ENCODE measurements around the gene CFAP77.

Gene CFAP77

DNA sequence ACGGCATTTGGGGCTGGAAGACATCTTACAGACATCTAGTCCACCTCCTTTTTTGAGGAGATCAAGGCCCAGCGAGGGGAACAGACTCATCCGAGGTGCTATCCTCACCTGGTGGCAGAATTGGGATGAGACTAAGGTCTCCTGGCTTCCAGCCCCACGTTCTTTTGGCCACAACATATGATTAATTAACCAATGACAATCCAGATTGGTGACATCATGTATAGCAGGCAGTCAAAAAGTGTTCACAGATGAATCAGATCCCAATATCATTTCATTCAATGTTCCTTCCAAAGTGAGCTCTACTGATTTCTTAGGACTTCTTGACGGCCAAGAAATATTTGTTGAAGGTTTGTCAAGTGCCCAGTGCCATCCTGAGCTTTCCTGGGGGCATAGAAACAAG, 3.9 kb downstream of the CFAP77 start:
- Mint-ChIP-seq H3K9me3 (no peaks in the 10 kb centered on the region), H3K27ac (ENCODE audit: low read depth) (no peak overlapping the region), H3K4me3 (no peak overlapping the region), H3K27me3 (peaks cover 74% of the 10 kb centered on the region), H3K36me3 (ENCODE audit: insufficient read depth) (no peaks in the 10 kb centered on the region), H3K4me1 (peaks cover 14% of the 10 kb centered on the region)
- ATAC-seq (replicated peaks; ENCODE audit: extremely low read depth, poor library complexity, severe bottlenecking) = no peak
- no peak for DNase-seq (ENCODE audit: low spot score in 2 of 2)

DNA sequence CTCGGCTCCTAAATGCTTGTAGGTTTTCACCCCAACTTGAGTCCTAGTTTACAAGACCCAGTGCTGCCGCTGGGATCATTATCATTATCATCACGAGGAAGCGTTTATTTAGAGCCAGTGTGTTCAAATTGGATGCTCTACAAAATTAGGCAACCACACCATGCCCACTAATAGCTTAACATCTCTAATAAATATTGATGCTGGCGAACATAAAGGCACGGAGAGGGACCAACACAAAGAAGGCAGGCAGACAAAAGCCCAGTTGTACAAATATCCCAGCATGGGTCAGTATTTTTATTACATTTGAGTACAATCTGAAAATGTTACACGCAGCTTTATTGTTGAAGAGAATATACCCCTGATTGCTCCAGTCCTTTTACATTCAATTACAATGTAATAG, 4.7 kb downstream of the CFAP77 start:
- ATAC-seq (replicated peaks; ENCODE audit: extremely low read depth, poor library complexity, severe bottlenecking) = no peak
- Mint-ChIP-seq H3K36me3 (ENCODE audit: insufficient read depth) (no peaks in the 10 kb centered on the region), H3K9me3 (no peaks in the 10 kb centered on the region), H3K4me3 (no peak overlapping the region), H3K27me3 (peaks cover 82% of the 10 kb centered on the region), H3K4me1 (peaks cover 14% of the 10 kb centered on the region), H3K27ac (ENCODE audit: low read depth) (no peak overlapping the region)
- DNase-seq (ENCODE audit: low spot score in 2 of 2) = no peak

DNA sequence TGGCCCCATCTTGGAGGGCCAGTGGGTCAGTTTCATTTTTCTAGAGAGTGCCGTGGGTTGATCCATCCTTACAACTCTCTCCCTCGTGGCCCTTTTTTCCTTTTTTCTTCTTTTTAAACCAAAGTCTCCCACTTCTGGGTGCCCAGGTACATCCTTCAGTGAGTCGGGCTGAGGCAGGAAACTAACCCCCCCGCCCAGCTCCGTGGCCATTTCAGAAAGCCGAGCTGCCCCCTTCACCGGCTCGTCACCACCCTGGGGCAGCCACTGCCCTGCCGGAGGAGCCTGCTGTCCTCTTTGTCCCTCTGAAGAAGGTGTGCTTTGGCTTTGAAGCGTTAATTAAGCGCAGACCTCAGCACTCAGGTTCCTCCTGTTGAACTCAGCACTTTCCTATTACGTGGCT, 5.2 kb downstream of the CFAP77 start:
- H3K4me3 Mint-ChIP-seq = no peak overlapping the region
- no peak for ATAC-seq (replicated peaks; ENCODE audit: extremely low read depth, poor library complexity, severe bottlenecking)
- H3K9me3 Mint-ChIP-seq = no peaks in the 10 kb centered on the region
- DNase-seq (ENCODE audit: low spot score in 2 of 2) = no peak
- peaks cover 14% of the 10 kb centered on the region for H3K4me1 Mint-ChIP-seq
- H3K27me3 Mint-ChIP-seq = peaks cover 87% of the 10 kb centered on the region
- no peak overlapping the region for H3K27ac Mint-ChIP-seq (ENCODE audit: low read depth)
- H3K36me3 Mint-ChIP-seq (ENCODE audit: insufficient read depth) = no peaks in the 10 kb centered on the region

DNA sequence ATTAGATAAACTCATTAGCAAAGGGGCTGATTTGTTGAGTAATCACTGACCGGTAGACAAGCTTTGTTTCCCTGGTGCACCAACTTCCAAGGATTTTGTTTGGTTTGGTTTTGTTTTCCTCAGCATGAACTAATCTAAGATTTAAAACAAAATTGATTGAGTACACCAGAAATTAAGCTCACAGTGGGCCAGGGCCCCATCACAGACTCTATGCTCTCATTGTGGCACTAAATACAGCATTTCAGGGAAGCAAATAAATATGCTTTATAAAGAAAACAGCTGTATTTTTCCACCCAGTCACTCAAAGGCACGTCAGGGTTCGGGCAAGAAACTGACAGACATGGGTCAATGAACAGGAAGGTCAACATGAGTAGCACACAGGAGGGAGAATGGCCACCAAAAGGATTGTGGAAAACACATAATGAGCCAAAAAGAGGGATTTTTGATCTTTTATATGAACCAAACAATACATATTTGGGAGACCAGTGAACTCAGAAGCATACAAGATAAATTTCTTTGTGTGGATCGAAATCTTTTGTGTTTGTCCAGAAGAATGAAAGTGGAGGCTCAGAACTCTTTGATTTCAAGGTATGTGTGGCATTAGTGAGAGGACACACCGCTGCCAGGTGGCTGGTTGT, 8.8 kb downstream of the CFAP77 start:
- H3K36me3 Mint-ChIP-seq (ENCODE audit: insufficient read depth) = no peaks in the 10 kb centered on the region
- DNase-seq (ENCODE audit: low spot score in 2 of 2) (no peak), ATAC-seq (replicated peaks; ENCODE audit: extremely low read depth, poor library complexity, severe bottlenecking) (no peak)
- H3K27me3 Mint-ChIP-seq = peaks cover 89% of the 10 kb centered on the region
- no peak overlapping the region for H3K4me3 Mint-ChIP-seq
- no peaks in the 10 kb centered on the region for H3K4me1 Mint-ChIP-seq
- H3K9me3 Mint-ChIP-seq = no peaks in the 10 kb centered on the region
- no peak overlapping the region for H3K27ac Mint-ChIP-seq (ENCODE audit: low read depth)

DNA sequence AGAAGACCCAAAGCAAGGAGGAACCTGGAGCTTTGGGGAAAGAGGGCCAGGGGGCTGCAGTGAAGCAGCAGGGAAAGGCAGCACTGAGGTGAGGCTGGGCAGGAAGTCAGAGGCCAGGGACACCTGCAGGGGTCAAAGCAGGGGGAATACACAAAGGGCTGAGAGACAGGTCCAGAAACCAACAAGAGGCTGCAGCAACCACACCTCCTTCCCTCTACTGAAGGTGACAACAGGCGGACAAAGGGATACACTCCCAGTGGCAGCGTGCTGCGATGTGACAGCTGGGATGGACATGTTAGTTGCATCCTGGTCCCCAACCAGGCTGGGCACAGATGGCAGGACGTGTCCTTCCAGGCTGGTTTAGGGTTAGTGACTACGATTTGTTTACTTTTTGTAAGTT, 12.6 kb downstream of the CFAP77 start:
- DNase-seq (ENCODE audit: low spot score in 2 of 2) (no peak), ATAC-seq (replicated peaks; ENCODE audit: extremely low read depth, poor library complexity, severe bottlenecking) (no peak)
- no peak overlapping the region for H3K27ac Mint-ChIP-seq (ENCODE audit: low read depth)
- H3K36me3 Mint-ChIP-seq (ENCODE audit: insufficient read depth) = no peaks in the 10 kb centered on the region
- no peak overlapping the region for H3K4me3 Mint-ChIP-seq
- no peaks in the 10 kb centered on the region for H3K4me1 Mint-ChIP-seq
- no peaks in the 10 kb centered on the region for H3K9me3 Mint-ChIP-seq
- H3K27me3 Mint-ChIP-seq = peaks cover 99% of the 10 kb centered on the region

DNA sequence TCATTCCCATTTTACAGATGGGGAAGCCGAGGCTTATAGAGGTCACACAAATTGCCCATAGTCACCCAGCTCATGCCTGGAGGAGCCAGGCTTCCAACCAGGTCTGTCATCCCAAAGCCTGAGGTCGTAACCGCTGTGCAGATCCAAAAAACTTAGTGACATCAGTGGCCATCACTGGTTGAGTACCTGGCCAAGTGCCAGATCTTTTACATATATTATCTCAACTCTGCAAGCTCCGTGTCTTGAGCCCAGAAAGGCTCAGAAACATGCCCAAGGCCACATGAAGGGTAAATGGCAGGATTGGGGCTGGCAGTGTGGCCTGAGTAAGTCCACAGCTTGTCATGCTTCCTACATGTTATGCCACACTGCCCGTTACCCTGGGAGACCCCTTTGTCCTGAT, 13.5 kb downstream of the CFAP77 start:
- H3K4me1 Mint-ChIP-seq = no peaks in the 10 kb centered on the region
- no peak overlapping the region for H3K27ac Mint-ChIP-seq (ENCODE audit: low read depth)
- no peaks in the 10 kb centered on the region for H3K9me3 Mint-ChIP-seq
- H3K27me3 Mint-ChIP-seq = peaks cover 99% of the 10 kb centered on the region
- no peak for ATAC-seq (replicated peaks; ENCODE audit: extremely low read depth, poor library complexity, severe bottlenecking)
- no peak overlapping the region for H3K4me3 Mint-ChIP-seq
- no peak for DNase-seq (ENCODE audit: low spot score in 2 of 2)
- H3K36me3 Mint-ChIP-seq (ENCODE audit: insufficient read depth) = no peaks in the 10 kb centered on the region

DNA sequence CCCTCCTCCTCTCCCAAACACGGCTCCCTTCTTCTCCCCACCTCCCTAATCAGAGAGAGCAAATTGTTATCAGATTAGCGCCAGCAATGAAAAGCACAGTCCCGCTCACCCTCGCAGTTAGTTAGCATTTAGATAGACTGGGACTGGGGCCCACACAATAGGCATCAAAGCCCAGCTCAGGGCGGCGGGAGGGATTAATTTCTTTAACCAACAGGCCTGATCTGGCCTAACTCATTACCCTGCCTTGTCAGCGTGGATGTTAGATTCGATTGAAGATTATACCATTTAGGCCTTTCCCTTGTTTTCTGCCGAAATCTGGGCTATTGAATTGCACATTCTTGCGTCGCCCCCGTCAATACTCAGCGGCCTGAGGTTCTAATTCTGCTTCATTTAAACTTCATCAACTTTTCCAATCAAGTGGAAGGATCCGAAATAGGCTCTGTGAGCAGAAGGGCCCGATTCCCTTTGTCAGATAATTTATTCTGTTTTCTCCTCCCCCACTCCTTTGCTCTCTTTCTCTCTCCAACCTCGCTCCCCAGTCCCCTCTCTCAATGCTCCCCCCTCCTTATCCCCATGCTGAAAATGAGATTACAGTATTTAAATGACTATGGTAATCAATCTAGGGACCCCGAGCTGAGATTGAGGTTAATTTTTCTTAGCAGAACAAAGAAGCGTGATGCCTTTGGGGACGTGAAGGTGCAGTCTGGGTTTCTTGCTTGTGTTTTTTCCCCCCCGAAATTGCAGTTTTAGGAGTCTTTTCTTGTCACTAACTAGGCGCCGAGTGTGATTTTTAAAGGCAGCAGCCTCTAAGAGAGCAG, 15.1 kb downstream of the CFAP77 start:
- Mint-ChIP-seq H3K9me3 (no peaks in the 10 kb centered on the region), H3K4me3 (no peak overlapping the region), H3K27me3 (peaks cover 99% of the 10 kb centered on the region)

DNA sequence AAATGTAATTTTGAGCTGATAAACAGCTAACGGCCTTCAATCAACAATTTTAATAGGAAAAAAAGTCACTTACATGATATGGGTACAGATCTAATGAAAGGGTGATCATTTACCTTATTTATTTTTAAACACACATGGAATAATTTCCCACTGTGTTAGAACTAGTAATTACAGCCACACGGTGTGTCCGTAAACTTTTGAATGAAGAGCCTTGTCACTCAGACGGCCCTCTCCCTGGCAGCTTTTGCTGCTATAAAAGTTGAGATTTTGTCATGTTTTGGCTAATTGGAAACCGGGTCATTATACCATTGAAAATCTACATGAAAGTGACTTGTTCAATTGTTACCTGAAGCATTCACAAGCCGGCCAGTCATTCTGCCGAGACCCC, 15.7 kb downstream of the CFAP77 start:
- Mint-ChIP-seq H3K4me1 (no peaks in the 10 kb centered on the region), H3K4me3 (no peak overlapping the region), H3K9me3 (no peaks in the 10 kb centered on the region), H3K36me3 (ENCODE audit: insufficient read depth) (no peaks in the 10 kb centered on the region), H3K27ac (ENCODE audit: low read depth) (no peak overlapping the region), H3K27me3 (peaks cover 99% of the 10 kb centered on the region)
- DNase-seq (ENCODE audit: low spot score in 2 of 2) = no peak
- no peak for ATAC-seq (replicated peaks; ENCODE audit: extremely low read depth, poor library complexity, severe bottlenecking)

More for the DNA sequence above, 15.1 kb downstream of the CFAP77 start:
- H3K27ac Mint-ChIP-seq (ENCODE audit: low read depth) = no peak overlapping the region
- H3K36me3 Mint-ChIP-seq (ENCODE audit: insufficient read depth) = no peaks in the 10 kb centered on the region
- ATAC-seq (replicated peaks; ENCODE audit: extremely low read depth, poor library complexity, severe bottlenecking) = no peak
- H3K4me1 Mint-ChIP-seq = no peaks in the 10 kb centered on the region
- no peak for DNase-seq (ENCODE audit: low spot score in 2 of 2)

DNA sequence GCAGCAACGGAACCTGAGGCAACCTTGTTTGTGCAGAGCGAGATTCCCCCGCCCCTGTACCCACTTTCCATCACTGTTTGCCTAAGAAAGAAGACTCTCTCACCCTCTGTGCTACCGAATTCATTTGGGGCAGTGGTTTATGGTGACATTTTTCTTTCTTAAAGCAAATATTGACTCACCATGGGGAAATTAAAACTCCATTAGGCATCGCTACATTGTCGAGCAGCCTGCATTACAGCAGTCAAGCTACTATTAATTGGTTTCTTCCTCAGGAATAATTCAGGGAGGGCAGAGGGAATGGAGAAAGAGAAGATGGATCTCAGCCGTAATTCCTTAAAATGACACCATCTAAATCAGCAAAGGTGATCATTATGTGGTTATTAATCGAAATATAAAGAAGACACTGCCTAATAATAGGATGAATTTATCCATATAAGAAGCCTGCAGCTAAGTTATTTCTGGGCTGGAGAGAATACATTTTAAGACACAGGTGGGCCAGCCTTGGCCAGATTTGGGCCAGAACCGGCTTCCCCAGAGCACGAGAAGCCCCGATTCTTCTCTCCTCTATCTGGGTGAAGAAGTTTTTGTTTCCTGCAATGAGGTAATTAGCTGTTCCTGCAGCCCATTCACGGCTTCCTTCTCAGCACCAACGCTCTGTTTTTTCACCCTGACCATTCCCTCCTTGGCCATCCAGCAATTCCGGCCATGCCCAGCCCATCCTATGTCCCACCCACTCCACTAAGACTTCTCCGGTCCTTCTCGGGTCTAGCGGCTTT, 16.8 kb downstream of the CFAP77 start:
- no peak overlapping the region for H3K27ac Mint-ChIP-seq (ENCODE audit: low read depth)
- no peaks in the 10 kb centered on the region for H3K4me1 Mint-ChIP-seq
- H3K4me3 Mint-ChIP-seq = no peak overlapping the region
- ATAC-seq (replicated peaks; ENCODE audit: extremely low read depth, poor library complexity, severe bottlenecking) (no peak), DNase-seq (ENCODE audit: low spot score in 2 of 2) (no peak)
- peaks cover 100% of the 10 kb centered on the region for H3K27me3 Mint-ChIP-seq
- H3K9me3 Mint-ChIP-seq = no peaks in the 10 kb centered on the region
- no peaks in the 10 kb centered on the region for H3K36me3 Mint-ChIP-seq (ENCODE audit: insufficient read depth)

DNA sequence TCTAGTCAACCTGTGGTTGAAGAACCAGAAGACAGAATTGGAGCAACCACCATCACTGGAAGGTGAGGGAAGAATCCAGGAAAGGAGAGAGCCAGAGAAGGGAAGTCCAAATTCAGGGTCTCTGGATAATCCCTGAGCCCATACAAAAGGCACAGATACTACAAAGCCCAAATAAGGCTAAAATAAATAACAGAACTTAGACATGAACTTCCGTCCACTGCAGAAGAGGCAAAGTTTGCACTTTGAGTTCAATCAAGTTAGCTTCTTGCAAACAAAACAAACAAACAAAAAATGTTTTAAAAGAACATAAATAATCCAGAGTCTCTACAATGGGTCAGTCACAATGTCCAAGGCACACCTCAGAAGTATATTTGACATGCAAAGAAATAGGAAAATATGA, 21.0 kb downstream of the CFAP77 start:
- Mint-ChIP-seq H3K4me1 (no peaks in the 10 kb centered on the region), H3K27me3 (peaks cover 96% of the 10 kb centered on the region), H3K36me3 (ENCODE audit: insufficient read depth) (no peaks in the 10 kb centered on the region), H3K9me3 (no peaks in the 10 kb centered on the region), H3K27ac (ENCODE audit: low read depth) (no peak overlapping the region), H3K4me3 (no peak overlapping the region)
- DNase-seq (ENCODE audit: low spot score in 2 of 2) = no peak
- ATAC-seq (replicated peaks; ENCODE audit: extremely low read depth, poor library complexity, severe bottlenecking) = no peak

DNA sequence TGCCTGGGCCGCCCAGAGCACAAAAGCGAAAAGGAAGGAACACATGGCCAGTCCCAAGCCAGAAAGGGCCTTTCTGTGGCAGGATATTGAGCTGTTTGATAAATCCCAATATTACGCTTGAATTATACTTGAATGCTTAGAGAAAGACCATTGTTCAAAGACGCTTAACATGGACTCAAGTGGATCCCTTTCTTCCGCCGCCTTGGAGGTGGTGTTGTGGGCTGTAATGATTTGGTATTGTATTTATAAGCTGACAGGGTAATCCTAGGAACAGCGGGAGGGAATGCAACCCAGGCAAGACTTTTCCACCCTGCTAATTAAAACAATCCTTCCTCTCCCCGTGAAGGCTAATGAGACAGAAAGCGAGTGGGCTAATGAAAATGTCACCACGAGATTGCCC, 24.9 kb downstream of the CFAP77 start:
- Mint-ChIP-seq H3K27me3 (peaks cover 79% of the 10 kb centered on the region), H3K27ac (ENCODE audit: low read depth) (no peak overlapping the region), H3K4me3 (no peak overlapping the region), H3K36me3 (ENCODE audit: insufficient read depth) (no peaks in the 10 kb centered on the region), H3K9me3 (no peaks in the 10 kb centered on the region), H3K4me1 (peaks cover 6% of the 10 kb centered on the region)
- no peak for ATAC-seq (replicated peaks; ENCODE audit: extremely low read depth, poor library complexity, severe bottlenecking)
- no peak for DNase-seq (ENCODE audit: low spot score in 2 of 2)

DNA sequence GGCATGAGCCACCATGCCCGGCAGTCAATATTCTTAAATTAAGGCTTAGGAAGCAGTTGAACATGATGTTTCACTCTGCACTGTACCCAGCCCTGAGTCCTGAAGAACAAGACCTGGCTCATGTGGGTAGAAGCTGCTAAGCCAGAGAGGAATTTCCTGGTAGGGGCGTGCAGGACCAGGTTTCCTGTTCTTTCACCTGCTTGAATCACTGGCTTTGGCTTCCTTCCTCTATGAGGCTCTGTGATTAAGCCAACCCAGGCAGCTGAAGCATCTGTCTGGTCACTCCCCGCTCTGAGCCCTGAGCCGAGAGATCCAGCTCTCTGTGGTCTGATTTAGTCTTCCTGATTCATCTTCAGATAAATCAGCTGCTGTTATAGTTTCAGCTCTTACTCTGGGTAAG, 29.1 kb downstream of the CFAP77 start:
- no peak for ATAC-seq (replicated peaks; ENCODE audit: extremely low read depth, poor library complexity, severe bottlenecking)
- H3K36me3 Mint-ChIP-seq (ENCODE audit: insufficient read depth) = no peaks in the 10 kb centered on the region

DNA sequence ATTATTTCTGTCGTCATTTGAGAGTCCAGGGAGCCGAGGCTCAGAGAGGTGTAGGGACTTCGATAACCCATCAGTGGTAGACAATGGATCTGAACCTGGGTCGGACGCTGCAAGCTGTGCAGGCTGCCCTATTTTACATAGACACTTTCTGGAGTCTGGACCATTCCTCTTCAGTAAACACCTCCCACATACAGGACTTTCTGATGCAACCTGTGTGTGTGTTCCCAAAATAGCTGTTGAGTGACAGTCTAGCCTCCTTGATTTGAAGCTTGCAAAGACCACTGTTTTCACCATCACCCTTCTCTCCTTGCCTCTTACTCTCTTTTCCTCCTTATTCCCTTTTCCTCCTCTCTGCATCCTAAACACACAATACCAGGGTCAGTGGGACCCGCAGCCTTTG, 30.7 kb downstream of the CFAP77 start:
- H3K36me3 Mint-ChIP-seq (ENCODE audit: insufficient read depth) = no peaks in the 10 kb centered on the region
- peaks cover 6% of the 10 kb centered on the region for H3K4me1 Mint-ChIP-seq
- DNase-seq (ENCODE audit: low spot score in 2 of 2) (no peak), ATAC-seq (replicated peaks; ENCODE audit: extremely low read depth, poor library complexity, severe bottlenecking) (no peak)
- peaks cover 81% of the 10 kb centered on the region for H3K27me3 Mint-ChIP-seq
- no peak overlapping the region for H3K27ac Mint-ChIP-seq (ENCODE audit: low read depth)
- H3K9me3 Mint-ChIP-seq = no peaks in the 10 kb centered on the region
- no peak overlapping the region for H3K4me3 Mint-ChIP-seq

More for the DNA sequence above, 29.1 kb downstream of the CFAP77 start:
- no peak overlapping the region for H3K4me3 Mint-ChIP-seq
- H3K27ac Mint-ChIP-seq (ENCODE audit: low read depth) = no peak overlapping the region
- peaks cover 6% of the 10 kb centered on the region for H3K4me1 Mint-ChIP-seq
- H3K27me3 Mint-ChIP-seq = peaks cover 79% of the 10 kb centered on the region
- no peak for DNase-seq (ENCODE audit: low spot score in 2 of 2)
- H3K9me3 Mint-ChIP-seq = no peaks in the 10 kb centered on the region

Measured in central memory CD8-positive, alpha-beta T cell (primary cell).